HPDE6-E6E7 (cell line): ENCODE results near the gene MLLT6.

ENCODE experiments used
- DNase-seq: peaks from one replicate; pipeline ENCODE4 v3.0.0; 2011; ENCODE audit warnings: missing footprints; ENCODE audit errors: extremely low spot score

The MLLT6 gene

DNA sequence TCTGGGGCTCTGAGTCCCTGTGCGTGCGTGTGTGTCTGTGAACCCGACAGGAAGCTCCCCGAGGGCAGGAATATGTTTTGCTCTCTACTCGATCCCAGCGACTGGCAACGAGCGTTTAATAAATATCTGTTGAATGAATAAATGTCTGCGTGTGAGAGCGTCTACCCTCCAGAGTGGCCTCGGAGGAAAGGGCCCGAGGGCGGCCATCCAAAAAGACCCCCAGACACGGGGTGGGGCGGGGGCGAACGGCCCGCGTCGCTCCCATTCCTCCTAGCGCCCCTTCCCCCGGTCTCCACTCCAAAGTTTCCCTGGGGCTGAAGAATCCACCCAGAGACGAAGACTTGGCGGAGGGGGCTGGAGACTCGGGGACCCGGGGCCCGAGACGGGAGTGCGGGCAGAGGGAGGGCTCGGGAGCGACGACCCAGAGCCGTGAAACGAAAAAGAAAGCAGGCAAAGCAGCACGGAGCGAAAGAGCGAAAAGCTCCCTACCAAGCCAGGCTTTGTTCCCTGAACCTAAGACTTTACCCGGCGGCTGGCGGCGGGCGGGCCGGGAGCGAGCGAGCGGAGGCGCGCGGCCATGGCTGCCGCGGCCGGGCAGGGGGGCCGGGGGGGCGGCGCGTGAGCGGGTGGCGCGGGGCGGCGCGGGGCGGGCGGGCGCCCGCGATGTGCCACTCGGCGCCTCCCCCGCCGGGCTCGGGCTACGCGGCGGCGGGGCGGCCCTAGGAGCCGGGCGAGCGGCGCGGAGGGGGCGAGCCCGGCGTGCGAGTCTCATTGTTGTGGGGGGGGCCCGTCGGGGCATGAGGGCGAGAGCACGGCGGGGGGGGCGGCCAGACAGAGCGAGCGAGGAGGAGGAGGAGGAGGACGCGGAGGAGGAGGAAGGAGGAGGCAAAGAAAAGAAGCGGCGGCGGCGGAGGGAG is at the start of gene MLLT6:
Gene MLLT6, plus strand, starts transcription at position 668 of the 917 bp plus-strand sequence. CDS start 360 bp downstream, outside the sequence.
- DNase-seq = peak; percentile 76

DNA sequence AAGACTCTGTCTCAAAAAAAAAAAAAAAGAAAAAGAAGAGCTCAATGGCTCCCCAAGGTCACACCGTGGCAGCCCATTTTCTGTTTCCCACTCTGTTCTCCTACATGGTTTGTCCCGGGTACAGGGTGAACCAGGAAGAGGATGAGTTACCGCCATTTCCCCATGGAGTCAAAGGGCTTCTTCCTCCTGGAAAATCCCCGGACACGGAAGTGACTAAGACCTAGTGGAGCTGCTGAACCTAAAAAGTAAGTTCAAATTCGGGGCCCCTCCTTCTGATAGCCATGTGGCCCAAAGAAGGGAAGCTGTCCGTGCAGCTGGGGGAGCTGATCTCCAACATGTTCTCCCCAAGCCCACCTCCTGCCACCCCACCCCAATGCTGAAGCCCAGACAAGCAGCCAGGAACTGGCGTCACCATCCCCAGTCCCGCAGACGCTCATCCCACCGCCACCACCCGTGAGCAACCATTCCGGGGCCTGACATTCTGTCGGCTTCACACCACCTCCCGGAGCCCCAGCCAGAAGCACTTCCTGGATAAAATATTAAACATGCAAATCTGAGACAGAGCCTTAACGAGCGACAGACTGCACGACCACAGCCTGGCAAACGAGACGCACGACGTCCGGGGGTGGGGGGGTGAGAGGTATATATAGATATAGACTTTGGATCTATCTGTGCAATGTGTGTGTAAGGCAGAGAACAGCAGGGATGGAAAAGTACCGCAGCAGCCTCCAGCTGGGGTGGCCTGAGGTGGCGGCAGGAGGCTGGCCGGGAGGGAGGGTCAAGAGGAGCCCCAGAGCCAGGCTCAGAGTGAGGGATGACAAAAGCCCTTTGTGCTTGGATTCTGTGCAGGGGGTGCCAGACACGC is 47.9 kb upstream of the MLLT6 start:
- no peak for DNase-seq

DNA sequence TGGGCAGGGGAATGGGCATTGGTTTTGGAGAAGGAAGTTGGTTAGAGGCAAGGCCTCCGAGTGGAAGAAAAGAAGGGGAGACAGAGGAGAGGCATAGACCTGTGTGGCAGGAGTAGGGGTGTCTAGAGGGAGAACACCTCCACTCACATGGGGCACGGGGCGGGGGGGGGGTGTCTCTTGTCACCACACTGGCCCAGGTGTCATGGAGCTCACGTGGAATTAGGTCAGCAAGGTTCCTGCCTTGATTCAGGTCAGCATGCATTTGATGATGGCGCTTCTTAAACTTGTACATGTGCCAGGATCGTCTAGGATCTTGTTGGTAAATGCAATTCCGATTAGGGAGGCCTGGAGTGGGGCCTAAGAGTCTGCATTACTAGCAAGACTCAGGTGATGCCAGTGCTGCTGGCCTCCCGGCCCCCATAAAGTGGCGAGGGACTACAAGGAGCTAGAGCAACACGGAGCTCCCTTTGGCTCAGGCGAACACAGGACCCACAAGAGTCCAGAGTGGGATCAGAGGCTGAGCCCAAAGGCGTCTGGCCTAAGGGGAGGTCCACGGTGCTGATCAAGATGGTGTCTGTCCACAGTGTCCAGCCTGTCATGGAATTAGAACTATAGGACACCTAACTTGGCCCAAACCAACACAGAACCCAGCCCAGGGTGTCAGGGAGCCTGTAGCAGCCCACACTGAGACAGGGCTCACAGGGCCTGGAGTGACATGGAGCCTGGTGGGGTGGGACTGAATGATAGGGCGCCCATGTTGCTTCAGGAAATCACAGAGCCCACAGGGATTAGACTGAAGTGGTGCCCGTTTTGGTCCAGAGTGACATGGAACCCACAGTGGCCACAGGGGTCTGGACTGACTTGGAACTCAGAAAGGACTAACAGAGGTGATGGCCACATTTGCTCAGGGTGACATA is 47.0 kb upstream of the MLLT6 start:
- no peak for DNase-seq

DNA sequence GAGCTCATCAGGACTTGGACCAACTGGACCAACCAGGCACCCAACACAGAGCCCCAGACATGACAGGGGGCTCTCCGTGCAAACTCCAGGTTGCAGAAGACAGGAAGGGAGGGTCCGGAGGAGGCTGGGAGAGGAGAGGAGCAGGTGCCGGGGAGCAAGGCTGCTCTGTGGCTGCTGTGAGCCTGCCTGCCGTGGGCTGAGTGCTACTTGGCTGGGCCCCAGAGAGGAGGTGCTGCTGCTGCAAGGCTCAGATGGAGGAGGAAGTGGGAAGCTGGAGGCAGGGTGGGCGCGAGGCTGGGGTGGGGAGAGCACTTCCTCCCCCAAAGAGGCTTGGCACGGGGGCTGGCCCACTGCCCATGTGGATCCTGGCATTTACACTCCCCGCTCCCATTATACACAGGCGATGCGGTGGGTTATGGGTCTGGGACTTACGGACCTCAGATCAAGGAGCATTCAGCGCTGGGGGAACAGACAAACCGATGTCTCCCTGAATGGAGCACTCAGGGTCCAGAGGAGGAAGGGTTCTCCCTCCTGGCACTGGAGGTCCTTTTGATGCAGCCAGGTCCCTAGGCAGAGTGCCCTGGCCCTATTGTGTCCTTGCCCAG is 46.2 kb upstream of the MLLT6 start:
- no peak for DNase-seq

DNA sequence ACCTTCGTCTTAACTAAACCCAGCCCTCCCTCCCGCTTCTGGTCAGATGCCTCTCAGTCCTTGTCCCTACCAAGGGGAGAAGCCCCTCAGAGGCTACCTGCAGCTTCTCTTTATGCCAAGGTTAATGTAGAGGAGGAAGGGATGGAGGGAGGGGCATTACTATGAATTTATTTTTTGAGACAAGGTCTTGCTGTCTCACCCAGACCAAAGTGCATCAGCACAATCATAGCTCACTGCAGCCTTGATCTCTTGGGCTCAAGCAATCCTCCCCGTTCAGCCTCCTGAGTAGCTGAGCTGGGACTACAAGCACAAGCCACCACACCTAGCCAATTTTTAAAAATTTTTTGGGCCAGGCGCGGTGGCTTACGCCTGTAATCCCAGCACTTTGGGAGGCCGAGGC is 45.7 kb upstream of the MLLT6 start:
- no peak for DNase-seq

DNA sequence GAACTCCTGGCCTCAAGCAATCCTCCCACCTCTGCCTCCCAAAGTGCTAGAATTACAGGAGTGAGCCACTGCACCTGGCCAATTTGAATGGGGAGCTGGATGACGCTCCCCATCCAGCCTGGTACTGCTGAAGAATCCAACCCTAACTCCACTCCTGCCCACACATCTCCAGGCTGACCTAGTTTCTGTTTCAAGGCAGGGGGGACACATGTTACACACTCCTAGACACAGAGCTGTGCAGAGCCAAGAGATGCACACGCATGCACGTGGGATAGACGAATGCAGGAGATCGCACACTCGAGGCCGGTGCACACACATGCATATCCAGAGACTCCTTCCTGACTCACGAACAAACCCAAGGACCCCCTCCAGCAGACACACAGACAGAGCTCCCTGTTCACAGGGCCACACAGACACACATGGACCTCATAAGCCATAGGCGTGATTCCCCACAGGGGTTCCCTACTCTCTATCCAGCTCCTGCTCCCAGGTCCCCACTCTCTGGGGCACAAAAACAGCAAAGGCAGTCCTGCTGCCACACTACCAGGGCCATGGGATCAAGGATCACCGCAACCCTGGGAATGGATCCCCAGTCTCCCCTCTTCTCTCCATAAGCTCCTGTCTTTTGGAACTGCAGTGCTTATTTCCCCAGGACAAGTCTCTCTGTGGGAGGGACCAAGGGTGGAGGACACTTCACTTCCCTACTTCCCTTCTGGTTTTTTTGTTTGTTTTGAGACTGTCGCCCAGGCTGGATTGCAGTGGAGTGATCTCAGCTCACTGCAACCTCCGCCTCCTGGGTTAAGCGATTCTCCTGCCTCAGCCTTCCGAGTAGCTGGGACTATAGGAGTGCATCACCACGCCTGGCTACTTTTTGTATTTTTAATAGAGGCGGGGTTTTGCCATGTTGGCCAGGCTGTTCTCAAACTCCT is 44.7 kb upstream of the MLLT6 start:
- no peak for DNase-seq

DNA sequence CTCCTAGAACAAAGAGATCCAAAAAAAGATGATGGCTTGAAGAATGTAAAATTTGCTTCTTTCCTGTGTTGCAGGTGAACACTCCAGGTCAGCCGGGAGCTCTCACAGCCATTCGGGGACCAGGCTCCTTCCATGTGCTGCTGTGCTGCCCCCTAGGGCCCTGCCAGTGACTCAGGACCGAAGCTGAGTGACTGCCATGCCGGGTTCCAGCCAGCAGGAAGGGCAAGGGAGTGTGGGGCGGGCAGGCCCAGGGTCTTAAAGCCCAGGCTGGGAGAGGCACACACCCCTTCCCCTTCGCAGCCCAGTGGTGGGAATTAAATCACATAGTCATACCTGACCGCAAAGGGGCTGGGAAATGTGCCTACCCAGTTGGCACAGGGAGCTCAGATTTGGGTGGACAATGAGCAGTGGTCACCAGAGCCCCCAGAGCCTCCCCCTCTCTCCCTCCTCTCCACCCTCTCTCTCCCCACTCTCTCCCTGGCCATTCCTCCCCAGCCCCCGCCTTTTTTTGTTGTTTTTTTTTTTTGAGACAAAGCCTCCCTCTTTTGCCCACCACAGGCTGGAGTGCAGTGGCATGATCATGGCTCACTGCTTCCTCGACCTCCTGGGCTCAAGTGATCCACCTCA is 41.8 kb upstream of the MLLT6 start:
- peak; percentile 86 for DNase-seq

DNA sequence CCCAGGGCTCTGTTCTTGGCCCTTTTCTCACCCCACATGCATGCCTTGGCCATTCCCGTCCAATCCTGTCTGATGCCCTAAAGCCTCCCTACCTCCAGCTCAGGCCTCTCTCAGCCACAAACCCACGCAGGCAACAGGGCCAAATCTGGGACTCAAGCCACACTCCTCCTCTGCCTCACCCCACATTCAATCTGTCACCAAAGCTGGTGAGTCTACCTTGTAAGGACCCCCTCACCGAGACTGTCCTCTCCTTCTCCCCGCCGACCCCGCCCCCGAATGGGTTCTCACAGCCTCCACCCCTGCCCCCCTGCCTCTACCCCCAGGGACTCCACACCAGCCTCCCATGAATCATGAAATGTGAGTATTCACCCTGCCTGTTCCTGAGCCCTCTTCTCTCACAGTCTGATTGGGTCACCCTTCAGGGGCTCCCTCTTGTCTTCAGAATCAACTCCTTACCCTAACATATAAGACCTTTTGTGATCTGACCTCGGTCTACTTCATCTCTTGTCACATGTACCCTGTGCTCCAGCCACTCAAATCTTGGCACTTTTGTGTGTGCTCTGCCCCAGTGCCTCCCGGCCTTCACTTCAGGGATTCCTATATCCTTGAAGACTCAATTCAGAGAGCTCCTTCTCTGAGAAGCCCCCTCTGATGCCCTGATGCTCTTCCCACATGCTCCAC is 41.0 kb upstream of the MLLT6 start:
- no peak for DNase-seq

DNA sequence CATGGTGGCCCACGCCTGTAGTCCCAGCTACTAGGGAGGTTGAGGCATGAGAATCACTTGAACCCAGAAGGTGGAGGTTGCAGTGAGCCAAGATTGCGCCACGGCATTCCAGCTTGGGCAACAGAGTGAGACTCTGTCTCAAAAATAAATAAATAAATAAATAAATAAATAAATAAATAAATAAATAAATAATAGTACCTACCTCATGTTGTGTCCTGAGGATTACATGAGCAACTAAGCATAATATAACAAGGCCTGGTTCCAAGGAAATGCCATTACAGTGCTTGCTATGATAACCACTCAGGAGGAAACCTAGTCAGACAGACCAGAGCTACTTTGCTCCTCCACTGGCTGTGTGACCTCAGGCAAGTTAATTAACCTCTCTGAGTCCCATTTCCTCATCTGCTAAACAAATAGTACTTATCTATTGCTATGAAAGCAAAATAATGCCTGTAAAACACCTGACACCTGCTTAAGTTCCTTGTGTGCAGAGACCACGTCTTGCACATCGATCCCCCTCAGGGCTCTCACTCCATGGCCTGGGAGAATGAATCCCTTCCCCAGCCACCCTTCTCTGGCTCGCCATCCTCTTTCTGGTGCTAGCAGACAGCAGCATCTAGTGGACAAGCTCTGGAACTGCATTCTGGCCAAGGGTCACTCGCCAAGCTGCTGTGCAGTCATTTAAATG is 37.8 kb upstream of the MLLT6 start:
- DNase-seq = peak; percentile 74

DNA sequence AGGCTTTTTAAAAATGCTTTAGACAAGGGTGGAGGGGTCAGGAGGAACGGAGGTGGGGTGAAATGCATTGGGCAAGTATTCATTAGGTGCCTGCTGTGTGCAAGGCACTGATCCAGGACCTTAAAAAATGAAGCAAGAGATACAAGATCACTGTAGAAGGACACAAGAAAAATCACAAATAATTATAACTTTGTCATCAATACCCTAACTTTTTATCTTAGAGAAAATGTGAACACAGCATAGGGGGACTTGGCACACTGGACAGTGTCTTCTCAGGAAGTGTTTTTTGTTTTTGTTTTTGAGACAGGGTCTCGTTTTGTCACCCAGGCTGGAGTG is 37.3 kb upstream of the MLLT6 start:
- no peak for DNase-seq

DNA sequence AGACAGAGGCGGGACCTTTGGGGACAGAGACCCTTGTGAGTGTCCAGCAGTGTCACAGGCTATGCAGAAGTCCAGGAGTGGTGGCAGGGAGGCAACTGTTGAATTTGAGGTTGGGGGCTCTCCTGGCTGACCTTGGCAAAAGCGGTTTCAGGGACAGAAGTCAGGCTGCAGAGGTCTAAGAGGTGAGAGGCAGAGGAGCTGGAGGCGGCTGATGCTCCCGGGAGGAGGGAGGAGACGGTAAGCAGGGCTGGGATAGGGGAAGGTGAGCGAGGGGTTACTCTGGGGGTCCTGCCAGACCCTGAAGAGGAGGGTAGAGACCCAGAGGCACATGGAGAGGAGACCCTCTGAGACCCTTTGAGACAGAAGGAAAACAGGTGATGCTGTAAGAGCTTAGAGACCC is 35.6 kb upstream of the MLLT6 start:
- DNase-seq = no peak

DNA sequence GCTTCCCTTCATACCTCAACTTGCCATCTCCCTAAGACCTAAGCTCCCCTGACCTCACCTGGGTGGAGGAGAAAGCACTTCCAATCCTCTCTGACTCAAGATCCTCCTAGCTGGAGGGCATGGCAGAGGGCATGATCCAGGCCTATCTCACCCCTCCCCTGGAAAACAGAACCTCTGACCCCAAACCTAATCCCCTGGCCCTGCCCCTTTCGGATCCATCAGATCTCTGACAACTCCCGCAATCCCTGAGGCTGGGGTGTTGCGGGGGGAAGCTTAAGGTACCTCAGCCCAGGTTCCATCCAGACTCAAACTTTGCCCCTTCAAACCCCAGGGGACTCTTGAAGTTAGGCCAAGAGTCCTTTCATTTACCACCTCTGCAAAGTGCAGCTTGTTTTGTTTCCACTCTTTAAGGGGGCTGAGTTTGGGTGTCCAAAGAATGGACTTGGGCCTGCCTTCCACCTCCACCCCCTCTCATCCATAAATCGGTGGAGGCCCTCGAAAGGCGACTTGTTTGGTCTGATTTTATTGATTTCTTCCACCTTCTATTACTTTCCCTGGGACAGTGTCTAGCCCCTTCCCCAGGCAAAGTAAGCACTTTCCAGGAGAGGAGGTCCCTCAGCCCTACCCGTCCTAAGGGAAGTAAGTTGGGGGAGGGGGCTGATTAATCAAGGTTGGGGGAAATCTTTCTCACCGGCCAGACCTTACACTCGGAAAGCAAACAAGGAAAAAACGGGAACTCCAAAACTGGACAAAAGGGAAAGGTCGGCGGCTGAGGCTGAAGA is 32.9 kb upstream of the MLLT6 start:
- no peak for DNase-seq

DNA sequence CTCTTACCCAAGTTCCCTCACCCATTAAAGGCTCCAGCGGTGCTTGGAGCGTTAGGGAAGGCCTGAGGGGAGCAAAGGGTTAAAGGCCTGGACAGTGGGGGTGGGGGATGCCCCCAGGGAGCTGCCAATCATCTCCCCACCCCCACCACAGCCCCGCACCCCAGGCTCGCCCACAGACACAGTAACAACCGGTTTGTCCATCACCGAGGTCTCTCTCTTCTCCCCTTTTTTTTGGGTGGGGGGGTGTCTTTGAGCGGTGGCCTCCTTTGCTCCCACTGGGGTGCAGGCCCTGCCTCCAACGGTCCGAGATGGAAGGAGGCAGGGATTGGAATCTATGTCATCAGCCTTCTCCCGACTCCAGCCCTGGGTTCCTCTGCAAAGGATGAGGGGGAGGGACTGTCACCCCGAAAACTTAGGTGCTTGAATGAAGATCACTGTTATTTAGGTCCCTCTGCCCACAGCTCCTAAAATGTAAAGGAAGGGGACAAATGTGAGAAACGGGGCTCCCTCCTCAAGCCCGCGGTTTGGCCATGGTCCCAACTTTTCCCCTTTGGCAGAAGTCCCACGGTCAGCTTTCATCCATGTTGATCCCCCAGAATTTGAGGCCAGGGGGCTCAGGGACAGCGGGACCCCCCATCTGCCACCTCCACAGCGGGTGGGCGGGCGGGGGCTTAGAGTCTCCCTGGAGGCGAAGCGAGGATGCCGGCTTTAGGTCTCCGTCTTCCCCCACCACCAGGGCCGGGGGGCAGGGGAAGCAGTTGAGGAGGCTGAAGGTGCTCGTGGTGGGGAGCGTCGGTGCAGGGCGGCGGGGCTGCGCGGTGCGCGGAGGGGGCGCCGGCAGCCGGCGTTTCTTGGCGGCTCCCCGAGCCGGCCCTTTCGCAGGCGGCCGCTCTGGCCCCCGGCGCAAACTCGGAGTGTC is 32.0 kb upstream of the MLLT6 start:
- no peak for DNase-seq

DNA sequence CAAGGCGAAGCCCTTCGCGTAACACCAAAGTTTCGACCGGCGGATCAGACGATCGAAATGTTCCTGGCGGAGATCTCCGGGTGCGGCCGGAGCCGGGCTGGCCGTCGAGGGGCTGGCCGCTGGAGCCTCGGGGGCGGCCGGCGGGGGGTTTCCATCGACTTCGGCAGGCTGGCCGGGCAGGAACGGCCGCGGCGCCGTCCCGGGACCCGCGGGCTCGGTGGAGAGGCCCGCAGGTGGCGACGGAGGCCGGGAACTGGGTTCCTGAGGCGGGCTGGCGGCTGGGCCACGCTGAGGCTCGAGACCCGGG is 31.4 kb upstream of the MLLT6 start:
- no peak for DNase-seq

DNA sequence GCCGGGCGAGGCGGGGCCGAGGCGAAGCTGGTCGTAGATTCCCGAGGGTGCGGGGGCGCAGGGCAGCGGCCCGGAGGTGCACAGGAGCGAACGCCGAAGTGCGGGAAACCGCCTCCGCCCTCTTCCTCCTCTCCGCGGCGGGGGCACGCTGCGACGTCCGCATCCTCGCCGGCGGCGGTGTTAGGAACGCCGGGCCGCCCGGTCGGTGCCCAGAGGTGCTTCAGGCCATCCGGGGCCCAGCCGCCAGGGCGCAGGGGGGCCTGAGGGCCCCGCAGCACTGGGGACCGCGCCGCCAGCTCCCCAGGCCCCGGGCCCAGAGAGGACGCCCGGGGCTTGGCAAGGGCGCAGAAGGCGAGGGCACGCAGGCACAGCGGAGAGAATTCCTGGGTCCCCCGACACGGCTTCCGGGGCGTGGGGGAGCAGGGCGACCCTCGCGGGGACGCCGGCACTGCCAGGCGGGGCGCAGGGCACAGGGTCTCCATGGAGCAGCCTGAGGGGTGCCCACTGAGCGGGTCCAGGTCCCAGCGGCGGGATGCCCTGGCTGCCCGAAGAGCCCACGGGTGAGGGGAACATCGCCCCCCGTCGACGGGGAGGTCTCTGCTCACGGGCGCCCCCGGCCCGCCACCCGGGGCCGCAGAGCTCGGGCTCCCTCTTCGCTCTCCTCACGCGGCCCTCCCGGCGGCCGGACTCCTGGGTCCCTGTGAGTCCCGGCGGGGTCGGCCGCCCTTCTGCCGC is 30.9 kb upstream of the MLLT6 start:
- DNase-seq = no peak
